Epidermal melanocyte (primary cell): ENCODE results near the gene SH3BP2.
"Not testable (repeated sequence)": the region's sequence is repeated elsewhere in the genome, so short reads cannot be mapped to it uniquely, and the experiment has no call there.

ENCODE experiments used
- DNase-seq: peaks from one replicate; pipeline ENCODE4 v3.0.0; 2011; ENCODE audit warnings: low spot score; ENCODE audit not compliant: insufficient read length

Gene SH3BP2

DNA sequence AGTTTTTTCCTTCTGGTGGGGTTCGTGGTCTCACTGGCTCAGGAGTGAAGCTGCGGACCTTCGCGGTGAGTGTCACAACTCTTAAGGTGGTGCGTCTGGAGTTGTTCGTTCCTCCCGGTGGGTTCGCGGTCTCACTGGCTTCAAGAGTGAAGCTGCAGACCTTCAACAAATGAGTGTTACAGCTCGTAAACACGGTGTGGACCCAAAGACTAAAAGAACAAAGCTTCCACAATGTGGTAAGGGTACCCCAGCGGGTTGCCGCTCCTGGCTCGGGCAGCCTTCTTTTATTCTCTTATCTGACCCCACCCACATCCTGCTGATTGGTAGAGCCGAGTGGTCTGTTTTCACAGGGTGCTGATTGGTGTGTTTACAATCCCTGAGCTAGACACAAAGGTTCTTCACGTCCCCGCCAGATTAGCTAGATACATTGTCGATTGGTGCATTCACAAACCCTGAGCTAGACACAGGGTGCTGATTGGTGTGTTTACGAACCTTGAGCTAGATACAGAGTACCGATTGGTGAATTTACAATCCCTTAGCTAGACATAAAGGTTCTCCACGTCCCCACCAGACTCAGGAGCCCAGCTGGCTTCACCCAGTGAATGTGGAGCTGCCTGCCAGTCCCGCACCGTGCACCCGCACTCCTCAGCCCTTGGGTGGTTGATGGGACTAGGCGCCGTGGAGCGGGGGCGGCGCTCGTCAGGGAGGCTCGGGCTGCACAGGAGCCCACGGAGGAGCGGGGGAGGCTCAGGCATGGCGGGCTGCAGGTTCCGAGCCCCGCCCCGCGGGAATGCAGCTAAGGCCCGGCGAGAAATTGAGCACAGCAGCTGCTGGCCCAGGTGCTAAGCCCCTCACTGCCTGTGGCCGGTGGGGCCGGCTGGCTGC, 30.2 kb upstream of the SH3BP2 start:
- DNase-seq, result not testable (repeated sequence)

DNA sequence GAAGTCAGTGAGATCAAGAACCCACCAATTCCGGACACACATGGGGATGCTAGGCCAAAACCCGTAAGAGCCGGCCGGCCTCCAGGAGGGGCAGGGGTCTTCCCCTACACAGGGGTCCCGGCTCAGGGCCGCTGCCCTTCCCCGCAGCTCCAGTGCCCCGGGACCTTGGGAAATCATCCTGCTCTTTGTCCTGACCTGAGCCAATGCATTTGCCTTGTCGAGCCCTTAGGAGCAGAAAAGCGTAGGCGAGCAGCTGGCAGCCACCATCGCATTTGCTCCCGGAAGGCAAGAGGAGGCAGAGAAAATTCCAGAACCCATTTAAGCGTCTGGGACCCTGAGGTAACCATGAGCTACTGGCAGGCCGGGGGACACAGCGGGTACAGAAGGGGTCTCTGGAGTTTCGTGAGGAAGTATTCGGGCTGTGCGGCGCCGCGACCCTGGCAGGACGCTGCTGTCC, 29.3 kb upstream of the SH3BP2 start:
- DNase-seq, result no peak

DNA sequence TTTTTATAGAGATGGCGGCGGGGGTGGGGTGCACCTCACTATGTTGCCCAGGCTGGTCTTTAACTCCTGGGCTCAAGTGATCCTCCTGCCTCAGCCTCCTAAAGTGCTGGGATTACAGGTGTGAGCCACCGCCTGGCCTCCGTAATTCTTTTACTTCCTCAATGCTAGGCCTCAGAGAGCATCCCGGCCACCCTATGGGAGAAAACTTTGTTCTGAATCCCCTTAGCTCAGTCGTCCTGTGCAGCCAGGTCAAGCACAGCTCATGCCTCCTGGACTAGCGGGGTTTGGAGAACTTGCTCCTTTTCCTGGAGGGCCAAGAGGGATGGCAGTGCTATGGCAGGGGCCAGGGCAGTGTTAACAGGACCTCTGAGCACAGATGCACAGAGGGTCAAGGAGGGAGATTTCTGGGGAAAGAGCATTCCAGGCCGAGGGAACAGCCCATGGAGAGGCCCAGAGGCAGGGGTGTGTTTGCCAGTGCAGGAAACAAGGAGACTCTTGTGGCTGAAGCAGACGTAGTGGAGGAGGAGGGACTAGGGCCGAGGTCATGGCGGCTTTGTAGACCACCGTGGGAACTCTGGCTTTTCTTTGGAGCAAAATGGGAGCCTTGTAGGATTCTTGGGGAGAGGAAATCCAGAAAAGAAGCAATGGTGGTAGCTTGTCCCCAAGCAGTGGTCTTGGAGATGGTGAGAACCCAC, 26.9 kb upstream of the SH3BP2 start:
- DNase-seq, result no peak

DNA sequence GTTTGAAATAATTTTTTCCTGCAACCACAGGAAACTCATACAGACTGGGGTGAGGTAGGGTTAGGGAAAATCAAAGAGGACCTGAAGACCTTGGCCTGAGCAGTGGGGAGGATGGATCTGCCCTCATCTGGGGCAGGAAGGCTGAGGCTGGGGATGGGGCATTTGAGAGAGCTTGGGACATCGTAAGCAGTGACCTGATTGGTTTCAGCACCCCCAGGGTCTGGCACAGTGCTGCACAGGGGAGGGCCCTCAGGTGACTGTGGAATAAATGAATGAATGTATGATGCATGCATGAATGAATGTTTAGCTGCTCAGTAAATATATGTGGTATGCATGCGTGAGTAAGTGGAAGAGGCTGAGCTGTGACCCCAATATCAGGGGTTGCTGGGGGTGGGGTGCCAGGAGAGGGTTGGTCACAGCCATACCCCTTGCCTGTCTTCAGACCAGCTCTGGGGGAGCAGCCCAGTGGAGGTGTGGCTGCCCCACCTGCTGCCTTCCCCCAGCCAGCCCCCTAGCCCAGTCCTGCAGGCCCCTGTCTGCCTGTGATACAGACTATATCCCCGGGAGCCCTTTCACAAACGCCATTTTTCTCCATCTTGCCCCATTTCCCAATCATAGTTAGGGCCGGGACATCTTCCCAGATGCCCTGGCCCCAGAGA, 25.7 kb upstream of the SH3BP2 start:
- no peak for DNase-seq

DNA sequence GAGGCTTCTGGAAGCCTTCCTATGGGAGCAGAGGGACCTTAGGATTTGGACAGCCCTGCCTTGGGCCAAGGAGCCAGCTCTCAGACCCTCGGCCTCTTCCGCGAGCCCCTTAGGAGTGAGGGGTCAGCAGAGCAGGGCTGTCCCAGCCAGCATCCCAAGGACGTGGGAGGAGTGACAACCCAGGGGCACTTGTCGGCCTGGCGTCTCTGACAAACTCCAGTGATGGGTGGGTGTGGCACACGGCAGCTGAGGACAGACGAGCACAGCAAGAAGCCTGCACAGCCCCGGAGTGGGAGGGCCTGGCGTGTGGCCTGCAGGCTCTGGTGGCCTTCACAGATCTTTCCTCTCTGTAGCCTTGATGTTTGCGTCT, 25.2 kb upstream of the SH3BP2 start:
- DNase-seq, result no peak

DNA sequence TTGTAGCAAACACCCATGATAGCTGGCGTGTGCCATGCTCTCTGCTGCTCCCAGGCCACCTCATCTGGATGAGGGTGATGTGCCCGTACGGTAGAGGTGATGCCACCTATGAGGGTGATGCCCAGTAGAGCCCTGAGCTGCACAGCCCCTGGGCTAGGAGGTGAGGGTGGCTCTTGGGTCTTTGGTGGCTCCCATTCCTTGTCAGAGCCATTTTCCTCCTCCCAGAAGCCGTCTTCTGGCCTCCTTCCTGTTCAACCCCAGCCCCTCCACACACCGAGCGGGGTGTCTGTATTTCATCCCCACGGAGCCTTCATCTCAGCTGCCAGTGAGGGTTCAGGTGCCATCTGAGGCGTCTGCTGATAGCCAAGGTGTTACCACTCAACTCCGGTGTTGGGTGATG, 24.8 kb upstream of the SH3BP2 start:
- DNase-seq, result no peak

DNA sequence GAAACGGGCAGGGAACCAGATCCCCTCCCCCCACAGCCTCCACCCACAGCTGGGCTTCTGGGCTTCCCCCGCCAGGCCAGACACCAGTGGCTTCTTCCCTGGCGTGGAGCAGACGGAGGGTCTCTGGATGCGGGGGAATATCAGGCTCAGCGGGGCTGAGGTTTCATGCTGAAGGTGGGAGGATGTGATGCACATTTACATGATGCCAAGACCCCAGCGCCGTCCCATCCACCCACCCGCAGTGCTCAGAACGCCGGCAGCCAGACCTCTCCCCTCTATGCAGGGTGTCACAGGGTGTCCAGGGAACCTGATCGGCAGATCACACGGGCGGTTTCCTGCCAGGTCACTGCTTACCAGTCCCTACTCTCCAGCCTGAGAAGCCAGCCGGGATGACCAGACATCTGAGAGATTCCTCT, 24.0 kb upstream of the SH3BP2 start:
- DNase-seq, result no peak

DNA sequence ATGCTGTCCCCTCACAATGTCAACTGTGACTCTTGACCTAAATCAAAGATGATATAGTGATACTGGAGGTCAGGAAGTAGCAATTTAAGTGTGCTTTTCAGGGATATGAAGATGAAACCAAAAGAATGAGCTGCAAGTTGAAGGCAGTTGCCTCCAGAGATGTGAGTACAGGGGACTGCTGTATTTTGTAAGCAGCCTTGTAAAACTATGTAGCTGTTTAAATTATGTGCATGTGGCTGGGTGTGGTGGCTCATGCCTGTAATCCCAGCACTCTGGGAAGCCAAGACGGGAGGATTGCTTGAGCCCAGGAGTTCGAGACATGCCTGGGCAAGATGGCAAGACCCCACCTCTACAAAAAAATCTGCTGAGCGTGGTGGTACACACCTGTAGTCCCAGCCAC, 21.6 kb upstream of the SH3BP2 start:
- DNase-seq, result no peak

DNA sequence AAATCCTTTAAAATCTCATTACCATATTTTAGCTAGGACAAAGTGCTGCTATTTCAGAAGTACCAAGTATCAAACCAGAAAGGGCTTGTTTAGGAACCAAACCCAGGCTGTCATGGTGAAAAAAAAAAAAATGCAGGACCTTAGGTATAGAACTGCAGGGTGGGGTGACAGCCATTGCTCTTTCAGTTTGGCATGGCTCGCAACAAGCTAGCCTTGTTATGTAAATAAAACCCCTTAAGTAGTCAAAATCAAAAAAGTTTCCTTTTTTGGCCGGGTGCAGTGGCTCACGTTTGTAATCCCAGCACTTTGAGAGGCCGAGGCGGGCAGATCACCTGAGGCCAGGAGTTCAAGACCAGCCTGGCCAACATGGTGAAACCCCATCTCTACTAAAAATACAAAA, 12.2 kb upstream of the SH3BP2 start:
- DNase-seq, result not testable (repeated sequence)

DNA sequence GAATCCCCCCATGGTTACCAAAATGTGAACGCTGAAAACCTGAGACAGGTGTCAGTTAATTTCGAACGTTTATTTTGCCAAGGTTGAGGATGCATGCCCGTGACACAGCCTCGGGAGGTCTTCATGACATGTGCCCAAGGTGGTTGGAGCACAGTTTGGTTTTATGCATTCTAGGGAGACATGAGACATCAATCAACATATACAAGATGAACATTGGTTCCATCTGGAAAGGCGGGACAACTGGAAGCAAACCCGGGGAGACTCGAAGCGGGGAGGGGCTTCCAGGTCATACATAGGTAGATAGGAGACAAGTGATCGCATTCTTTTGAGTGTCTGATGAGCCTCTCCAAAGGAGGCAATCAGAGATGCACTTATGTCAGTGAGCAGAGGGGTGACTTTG, 11.0 kb upstream of the SH3BP2 start:
- no peak for DNase-seq

DNA sequence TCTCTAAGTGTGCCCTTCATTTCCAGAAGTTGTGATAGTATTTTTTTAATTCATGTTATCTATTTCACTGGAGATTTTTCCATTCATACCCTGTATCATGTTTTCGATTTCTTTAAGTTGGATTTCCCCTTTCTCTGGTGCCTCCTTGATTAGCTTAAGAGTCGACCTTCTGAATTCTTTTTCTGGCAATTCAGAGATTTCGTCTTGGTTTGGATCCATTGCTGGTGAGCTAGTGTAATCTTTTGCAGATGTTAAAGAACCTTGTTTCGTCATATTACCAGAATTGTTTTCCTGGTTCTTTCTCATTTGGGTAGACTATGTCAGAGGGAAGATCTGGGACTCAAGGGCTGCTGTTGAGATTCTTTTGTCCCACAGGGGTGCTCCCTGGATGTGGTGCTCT, 9.1 kb upstream of the SH3BP2 start:
- DNase-seq, result no peak

DNA sequence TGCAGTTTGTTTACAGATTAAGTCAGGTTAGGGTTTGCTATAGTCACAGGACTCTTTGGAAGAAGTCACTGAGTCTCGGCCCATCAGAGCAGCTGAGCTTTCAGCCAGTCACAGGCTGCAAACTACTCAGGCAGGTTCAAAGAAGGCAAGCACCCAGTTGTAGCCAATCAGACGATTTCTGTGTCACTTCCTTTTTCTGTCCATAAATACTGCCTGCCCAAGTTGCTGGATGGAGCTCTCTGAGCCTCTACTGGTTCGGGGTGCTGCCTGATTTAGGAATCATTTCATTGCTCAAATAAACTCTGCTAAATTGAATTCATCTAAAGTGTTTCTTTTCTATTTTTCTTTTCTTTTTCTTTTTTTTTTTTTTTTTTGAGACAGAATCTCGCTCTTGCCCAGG, 7.3 kb upstream of the SH3BP2 start:
- no peak for DNase-seq

DNA sequence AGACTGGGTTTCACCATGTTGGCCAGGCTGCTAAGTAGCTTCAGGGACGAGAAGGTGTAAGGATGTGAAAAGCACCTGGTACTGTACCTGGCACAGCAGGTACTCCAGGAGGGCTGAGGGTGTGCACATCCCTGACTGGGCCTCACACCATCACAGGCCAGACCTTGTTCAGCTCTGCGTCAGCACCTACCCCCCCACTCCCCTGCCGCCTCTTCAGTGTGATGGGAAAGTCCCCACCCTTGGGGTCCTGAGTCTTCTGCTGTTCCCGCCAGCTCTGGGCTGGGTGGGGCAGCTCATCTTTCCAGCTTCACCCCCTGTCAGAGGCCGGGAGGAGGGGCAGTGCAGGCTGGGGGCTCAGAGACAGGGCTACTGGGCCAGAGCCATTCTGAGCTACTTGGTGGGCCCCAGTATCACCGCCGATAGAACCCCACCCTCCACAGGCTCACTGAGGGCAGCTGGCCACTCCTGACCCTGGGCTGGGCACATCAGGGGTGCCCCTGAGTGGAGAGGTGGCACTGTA, 6.7 kb upstream of the SH3BP2 start:
- DNase-seq, result no peak

DNA sequence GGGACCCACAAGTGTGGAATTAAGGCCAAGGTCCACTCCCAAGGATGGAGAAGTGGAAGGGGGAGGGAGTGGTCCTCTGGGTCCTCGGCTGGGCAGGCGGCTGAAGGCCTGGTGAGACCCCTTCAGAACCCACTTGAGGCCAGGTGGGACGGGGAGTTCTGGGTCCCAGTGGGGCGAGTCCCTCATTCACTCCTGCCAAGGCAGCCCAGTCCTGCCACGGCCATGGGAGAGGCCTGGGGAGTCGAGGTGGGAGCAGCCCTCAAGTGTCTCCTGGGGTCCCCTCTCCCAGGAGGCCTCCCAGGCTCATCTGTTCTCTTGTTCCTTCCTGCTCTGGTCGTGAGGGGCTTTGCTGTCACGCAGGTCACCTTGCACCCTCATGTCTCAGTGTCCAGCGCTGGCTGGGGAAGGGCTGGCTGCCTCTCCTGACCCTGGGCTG, 6.1 kb upstream of the SH3BP2 start:
- no peak for DNase-seq

DNA sequence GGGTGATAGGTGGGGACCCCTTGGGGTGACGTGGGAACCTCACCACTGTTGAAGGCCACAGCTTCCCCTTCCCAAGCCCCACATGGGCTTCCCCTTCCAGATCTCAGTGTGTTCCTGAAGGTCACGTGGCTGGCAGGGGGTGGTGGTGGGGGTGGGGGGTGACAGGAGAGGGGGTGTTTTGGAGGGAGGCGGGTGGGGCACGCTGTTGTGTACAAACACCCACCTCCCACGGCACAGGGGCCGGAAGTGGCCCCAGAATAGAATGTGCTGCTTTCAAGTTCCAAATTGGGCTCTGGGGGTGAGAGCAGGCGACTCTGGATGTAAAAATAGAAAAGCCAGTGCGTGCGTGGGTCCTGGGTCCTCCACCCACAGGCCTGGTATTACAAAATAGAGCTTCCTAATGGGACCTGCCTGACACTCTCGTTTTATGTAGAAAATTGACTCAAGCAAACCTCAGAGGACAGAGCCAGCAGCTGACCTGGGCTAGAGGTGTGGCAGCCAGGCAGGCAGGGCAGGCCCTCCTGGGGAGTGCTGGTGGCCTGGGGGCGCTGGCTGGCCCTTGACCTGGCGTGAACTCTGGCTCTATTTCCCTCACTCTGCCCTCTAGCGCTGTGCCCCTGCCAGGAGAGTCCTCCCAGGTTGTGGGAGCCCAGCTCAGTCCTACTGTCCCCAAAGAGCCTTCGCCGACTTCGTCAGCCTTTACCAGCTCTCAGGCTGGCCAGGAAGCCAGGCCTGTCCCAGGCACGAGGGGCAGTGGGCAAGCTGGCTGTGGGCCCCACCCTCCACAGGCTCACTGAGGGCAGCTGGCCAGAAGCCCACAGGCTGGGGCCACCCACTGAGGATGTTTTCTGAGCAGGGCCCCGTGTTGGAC, 5.4 kb upstream of the SH3BP2 start:
- no peak for DNase-seq

DNA sequence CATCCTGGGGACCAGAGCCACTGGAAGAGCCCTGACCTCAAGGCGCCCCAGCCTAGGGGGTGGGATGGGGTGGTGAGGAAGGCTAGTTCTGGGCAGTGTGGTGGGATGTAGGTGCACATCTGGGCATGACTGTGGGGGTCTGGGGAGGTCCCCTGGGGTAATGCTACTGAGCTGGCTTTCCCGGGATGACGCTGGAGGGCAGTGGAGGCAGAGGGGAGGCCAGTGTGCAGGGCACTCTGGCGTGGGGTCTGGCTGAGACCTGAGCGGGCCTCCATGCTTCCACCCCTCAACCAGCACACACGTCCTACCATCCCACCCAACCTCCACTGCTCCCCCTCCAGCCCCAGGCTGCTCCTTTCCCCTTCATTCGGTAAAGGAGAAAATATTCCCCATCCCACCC, 4.8 kb upstream of the SH3BP2 start:
- DNase-seq, result no peak

DNA sequence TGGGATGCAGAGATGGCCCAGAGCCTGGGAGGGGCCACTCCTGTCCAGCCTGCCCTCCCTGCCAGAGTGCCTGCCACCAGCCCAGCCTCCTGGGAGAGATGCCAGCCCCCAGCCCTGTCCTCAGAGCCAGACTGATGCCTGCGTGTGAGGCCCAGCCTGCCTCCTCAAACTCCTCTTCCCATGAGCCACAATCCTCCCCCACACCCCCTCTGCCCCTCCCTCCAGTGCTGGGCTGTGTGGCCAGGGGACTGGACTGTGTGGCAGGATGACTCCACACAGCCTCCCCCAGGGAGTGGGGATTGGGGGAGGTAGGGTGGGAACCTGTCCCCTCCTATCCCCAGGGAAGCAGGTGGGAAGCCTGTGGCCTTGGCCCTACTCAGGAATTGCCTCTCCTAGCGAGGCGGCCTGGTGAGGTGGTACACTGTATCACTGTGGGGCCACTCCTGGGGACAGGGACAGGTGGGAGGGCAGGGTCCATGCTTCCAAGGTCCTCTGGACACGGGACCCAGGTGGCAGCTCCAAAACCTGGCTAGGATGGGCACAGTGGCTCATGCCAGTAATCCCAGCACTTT, 4.3 kb upstream of the SH3BP2 start:
- no peak for DNase-seq

DNA sequence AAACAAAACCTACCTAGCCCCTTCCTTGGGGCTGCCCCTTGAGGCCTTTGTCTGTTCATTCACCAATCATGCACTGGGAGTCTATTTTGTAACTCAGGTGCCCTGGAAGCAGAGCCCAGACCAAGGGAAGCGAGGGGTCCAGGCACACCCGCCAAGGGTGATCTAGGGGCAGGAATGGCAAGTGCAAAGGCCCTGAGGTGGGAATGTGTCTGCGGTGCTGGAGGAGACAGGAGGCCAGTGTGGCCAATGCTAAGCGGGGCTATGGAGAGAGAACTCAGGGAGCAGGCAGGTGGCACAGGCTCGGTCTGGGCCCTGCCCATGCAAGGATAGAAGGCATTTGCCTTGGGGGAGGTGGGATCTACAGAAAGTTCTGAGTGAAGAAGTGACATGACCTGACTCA, 3.5 kb upstream of the SH3BP2 start:
- no peak for DNase-seq

DNA sequence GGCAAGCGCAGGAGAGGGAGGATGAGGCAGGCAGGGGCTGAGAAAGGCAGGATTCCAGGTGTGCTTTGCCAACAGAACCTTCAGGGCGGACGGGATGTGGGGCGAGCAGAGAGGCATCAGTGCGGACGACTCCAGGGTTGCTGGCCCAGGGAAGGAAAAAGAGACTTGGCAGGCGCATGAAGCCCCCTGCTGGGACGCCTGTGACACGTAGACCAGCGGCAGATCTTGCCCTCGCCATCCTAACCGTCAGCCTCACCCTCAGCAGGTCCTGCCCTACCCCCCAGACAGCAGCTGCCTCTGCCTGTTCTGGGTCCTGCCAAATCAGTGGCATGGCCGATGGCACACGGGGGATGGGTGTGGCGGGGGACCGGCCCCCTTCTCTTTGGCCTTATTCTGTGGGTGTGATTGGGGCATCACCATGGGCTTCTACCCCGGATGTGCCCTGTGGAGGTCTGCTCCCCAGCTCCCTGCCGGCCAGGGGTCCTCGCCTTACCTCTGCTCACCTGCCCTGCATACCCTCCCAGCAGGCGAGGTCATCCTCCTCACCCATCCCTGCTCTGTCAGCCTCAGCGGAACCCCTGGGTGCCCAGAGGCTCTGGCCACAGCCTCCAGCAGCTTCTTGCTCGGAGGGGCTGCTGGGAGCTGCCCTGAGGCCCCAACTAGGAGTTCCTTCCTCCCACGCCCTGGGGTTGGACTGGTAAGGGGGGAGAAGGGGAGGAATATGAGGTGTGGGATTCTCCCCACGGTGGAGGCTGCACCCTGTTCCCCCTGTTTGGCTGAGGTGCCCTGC, 2.9 kb upstream of the SH3BP2 start:
- no peak for DNase-seq
